Fibroblast of skin of right quadriceps (primary cell): ENCODE data around the gene CDK17.

ENCODE experiments used
- DNase-seq: peaks from one replicate; pipeline ENCODE4 v3.0.0-alpha.2; 2013

The CDK17 gene

GRCh38 chr12:96257550-96258103 lies 142.6 kb downstream of the CDK17 start:
- no peak for DNase-seq

GRCh38 chr12:96256672-96257361 lies 143.4 kb downstream of the CDK17 start:
- DNase-seq, result no peak

GRCh38 chr12:96255077-96255476 lies 145.2 kb downstream of the CDK17 start:
- DNase-seq, result peak; percentile 21

GRCh38 chr12:96250119-96250685 lies 150.0 kb downstream of the CDK17 start:
- DNase-seq, result no peak

- peak; percentile 57 for DNase-seq
These were observed 150.8 kb downstream of the CDK17 start for GRCh38 chr12:96249196-96250118.

GRCh38 chr12:96248136-96248931 lies 151.9 kb downstream of the CDK17 start:
- no peak for DNase-seq

GRCh38 chr12:96247563-96247962 lies 152.7 kb downstream of the CDK17 start:
- peak; percentile 58 for DNase-seq

- DNase-seq, result no peak
These were observed 153.2 kb downstream of the CDK17 start for GRCh38 chr12:96246926-96247505.

GRCh38 chr12:96244826-96245225 lies 155.4 kb downstream of the CDK17 start:
- DNase-seq, result no peak

- DNase-seq, result no peak
These were observed 157.6 kb downstream of the CDK17 start for GRCh38 chr12:96242597-96242996.

GRCh38 chr12:96241846-96242256 lies 158.4 kb downstream of the CDK17 start:
- DNase-seq, result peak; percentile 68

GRCh38 chr12:96241431-96241830 lies 158.8 kb downstream of the CDK17 start:
- no peak for DNase-seq

- no peak for DNase-seq
These were observed 159.6 kb downstream of the CDK17 start for GRCh38 chr12:96240656-96241055.

- peak; percentile 68 for DNase-seq
These were observed 160.3 kb downstream of the CDK17 start for GRCh38 chr12:96239711-96240635.

GRCh38 chr12:96238336-96239047 lies 161.7 kb downstream of the CDK17 start:
- no peak for DNase-seq

GRCh38 chr12:96237465-96238077 lies 162.7 kb downstream of the CDK17 start:
- peak; percentile 94 for DNase-seq

- DNase-seq, result no peak
These were observed 163.2 kb downstream of the CDK17 start for GRCh38 chr12:96237035-96237434.

- DNase-seq, result peak; percentile 69
These were observed 163.9 kb downstream of the CDK17 start for GRCh38 chr12:96236221-96236822.

GRCh38 chr12:96235484-96235826 lies 164.8 kb downstream of the CDK17 start:
- DNase-seq, result no peak
